GM06990 (cell line): Measurements from ENCODE around the gene GPHN.

Experiments used
- DNase-seq: peaks from one replicate; pipeline ENCODE4 v3.0.0-alpha.2; 2011; ENCODE audit not compliant: insufficient read length; ENCODE audit errors: extremely low read depth
- H3K27me3 ChIP-seq: replicated peaks from 2 replicates; pipeline ENCODE4 v1.6.0; 2011; ENCODE audit warnings: low read length; ENCODE audit not compliant: control insufficient read depth, insufficient read depth
- H3K36me3 ChIP-seq: 2 replicates; pipeline ENCODE4 v1.5.1; 2011; ENCODE audit warnings: low read length; ENCODE audit not compliant: control insufficient read depth, insufficient read depth
- H3K4me3 ChIP-seq: replicated peaks from 2 replicates; pipeline ENCODE4 v1.5.1; 2011; ENCODE audit warnings: low read depth, mild to moderate bottlenecking, control low read depth, low read length
- CTCF ChIP-seq: IDR thresholded peaks from 2 replicates; pipeline ENCODE4 v1.5.1; 2011; ENCODE audit warnings: low read length, control low read depth, mild to moderate bottlenecking, inconsistent platforms; ENCODE audit not compliant: insufficient read depth, poor library complexity, severe bottlenecking

GPHN gene

GRCh38 chr14:66993512-66993911 lies 485.6 kb downstream of the GPHN start:
- no peak overlapping the region for H3K4me3 ChIP-seq

GRCh38 chr14:66998013-66998412 lies 490.1 kb downstream of the GPHN start:
- DNase-seq, result no peak
- Histone ChIP-seq H3K4me3 (no peak overlapping the region), H3K27me3 (no peaks in the 10 kb centered on the region), H3K36me3 (no peaks in the 10 kb centered on the region)
- TF ChIP-seq CTCF, result no peak

More at GRCh38 chr14:66993512-66993911, 485.6 kb downstream of the GPHN start:
- H3K36me3 ChIP-seq, result no peaks in the 10 kb centered on the region
- no peak for DNase-seq
- H3K27me3 ChIP-seq, result no peaks in the 10 kb centered on the region
- no peak for TF ChIP-seq CTCF

- no peak for DNase-seq
- TF ChIP-seq CTCF, result no peak
- Histone ChIP-seq H3K4me3 (no peak overlapping the region), H3K27me3 (no peaks in the 10 kb centered on the region), H3K36me3 (no peaks in the 10 kb centered on the region)
These were observed 492.0 kb downstream of the GPHN start for GRCh38 chr14:66999978-67000377.

- H3K4me3 ChIP-seq, result no peak overlapping the region
- no peak for TF ChIP-seq CTCF
- H3K36me3 ChIP-seq, result no peaks in the 10 kb centered on the region
- H3K27me3 ChIP-seq, result no peaks in the 10 kb centered on the region
- no peak for DNase-seq
These were observed 495.2 kb downstream of the GPHN start for GRCh38 chr14:67002994-67003753.

- DNase-seq, result no peak
- no peak for TF ChIP-seq CTCF
- Histone ChIP-seq H3K27me3 (no peaks in the 10 kb centered on the region), H3K36me3 (no peaks in the 10 kb centered on the region), H3K4me3 (no peak overlapping the region)
These were observed 496.6 kb downstream of the GPHN start for GRCh38 chr14:67004521-67004920.
